Measurements from ENCODE around the gene TDRD12. TPM values are rescaled to one million over a fixed set of nuclear protein-coding genes. Genes with fewer than 3 reads are reported as not detected.
"Not testable (repeated sequence)": the region's sequence is repeated elsewhere in the genome, so short reads cannot be mapped to it uniquely, and the experiment has no call there.

TDRD12 gene
- total RNA-seq, 1 donor from 2014 or later = 0.25 TPM

GRCh38 chr19:32745594-32746251, 26.2 kb downstream of the TDRD12 start:
- peak; percentile 3 for DNase-seq (ENCODE audit: low read depth)

GRCh38 chr19:32746631-32747196, 27.1 kb downstream of the TDRD12 start:
- DNase-seq (ENCODE audit: low read depth) = peak; percentile 21

- DNase-seq (ENCODE audit: low read depth) = no peak
Measured at GRCh38 chr19:32748497-32748896, 28.9 kb downstream of the TDRD12 start.

- no peak for DNase-seq (ENCODE audit: low read depth)
Measured at GRCh38 chr19:32748948-32749347, 29.4 kb downstream of the TDRD12 start.

- DNase-seq (ENCODE audit: low read depth) = no peak
Measured at GRCh38 chr19:32749361-32749760, 29.8 kb downstream of the TDRD12 start.

GRCh38 chr19:32750441-32751055, 31.0 kb downstream of the TDRD12 start:
- no peak for DNase-seq (ENCODE audit: low read depth)

GRCh38 chr19:32751066-32751465, 31.5 kb downstream of the TDRD12 start:
- no peak for DNase-seq (ENCODE audit: low read depth)

GRCh38 chr19:32757189-32757588, 37.6 kb downstream of the TDRD12 start:
- DNase-seq (ENCODE audit: low read depth) = no peak

GRCh38 chr19:32765365-32765764, 45.8 kb downstream of the TDRD12 start:
- not testable (repeated sequence) for DNase-seq (ENCODE audit: low read depth)

- DNase-seq (ENCODE audit: low read depth) = peak; percentile 2
Measured at GRCh38 chr19:32767951-32768679, 48.5 kb downstream of the TDRD12 start.

- no peak for DNase-seq (ENCODE audit: low read depth)
Measured at GRCh38 chr19:32771596-32771995, 52.0 kb downstream of the TDRD12 start.

GRCh38 chr19:32773126-32773525, 53.6 kb downstream of the TDRD12 start:
- DNase-seq (ENCODE audit: low read depth) = no peak

GRCh38 chr19:32779082-32779481, 59.5 kb downstream of the TDRD12 start:
- DNase-seq (ENCODE audit: low read depth) = no peak

GRCh38 chr19:32781280-32781679, 61.7 kb downstream of the TDRD12 start:
- no peak for DNase-seq (ENCODE audit: low read depth)

- DNase-seq (ENCODE audit: low read depth) = not testable (repeated sequence)
Measured at GRCh38 chr19:32782089-32782488, 62.5 kb downstream of the TDRD12 start.

GRCh38 chr19:32787161-32787813, 67.7 kb downstream of the TDRD12 start:
- not testable (repeated sequence) for DNase-seq (ENCODE audit: low read depth)

GRCh38 chr19:32787895-32788294, 68.3 kb downstream of the TDRD12 start:
- DNase-seq (ENCODE audit: low read depth) = not testable (repeated sequence)

GRCh38 chr19:32789429-32789828, 69.9 kb downstream of the TDRD12 start:
- no peak for DNase-seq (ENCODE audit: low read depth)

GRCh38 chr19:32798201-32798600, 78.6 kb downstream of the TDRD12 start:
- DNase-seq (ENCODE audit: low read depth) = no peak

GRCh38 chr19:32800191-32800590, 80.6 kb downstream of the TDRD12 start:
- no peak for DNase-seq (ENCODE audit: low read depth)

- DNase-seq (ENCODE audit: low read depth) = no peak
Measured at GRCh38 chr19:32800754-32801153, 81.2 kb downstream of the TDRD12 start.

- no peak for DNase-seq (ENCODE audit: low read depth)
Measured at GRCh38 chr19:32802840-32803239, 83.3 kb downstream of the TDRD12 start.
